HepG2 (cell line): Measurements from ENCODE around the gene NT5DC2. TPM values are rescaled to one million over a fixed set of nuclear protein-coding genes. Genes with fewer than 3 reads are reported as not detected.
A peak's percentile ranks its signal among the peaks of the same experiment; 100 is the strongest.

Experiments used
- ATF7 ChIP-seq, 2 experiments: fragments of 450-650 bp in 1 of 2; sonication (generic) in 1 of 2; formaldehyde crosslinking in 1 of 2; IDR thresholded peaks; 2 replicates each; pipeline versions ENCODE4 v1.4.0 to v1.6.1; 2016 to 2020; ENCODE audit warnings: antibody characterized with exemption in 1 of 2, mild to moderate bottlenecking in 1 of 2, missing genetic modification reagents in 1 of 2
- ATM ChIP-seq: fragments of 450-650 bp; IDR thresholded peaks from 2 replicates; pipeline ENCODE4 v1.7.1; 2017; ENCODE audit warnings: mild to moderate bottlenecking, borderline replicate concordance
- CEBPZ ChIP-seq: IDR thresholded peaks from 2 replicates; pipeline ENCODE4 v1.6.1; 2012; ENCODE audit warnings: low read length, improper control_type of control experiment
- CREB1 ChIP-seq, 2 experiments: fragments of 450-650 bp in 1 of 2; IDR thresholded peaks; 2 replicates each; pipeline ENCODE4 v1.6.1; 2016 to 2017; ENCODE audit warnings: control low read depth in 1 of 2, mild to moderate bottlenecking in 1 of 2, missing compliant biosample characterization in 1 of 2, missing genetic modification characterization in 1 of 2
- E2F1 ChIP-seq: sonication (generic); formaldehyde crosslinking; IDR thresholded peaks from 2 replicates; pipeline ENCODE4 v1.5.0; 2020; ENCODE audit warnings: missing genetic modification reagents
- HCFC1 ChIP-seq: fragments of 150-350 bp; IDR thresholded peaks from 2 replicates; pipeline ENCODE4 v1.6.1; 2014; ENCODE audit warnings: low read depth, low read length
- HES4 ChIP-seq: sonication (generic); formaldehyde crosslinking; IDR thresholded peaks from 2 replicates; pipeline ENCODE4 v1.9.0; 2021; ENCODE audit warnings: mild to moderate bottlenecking, missing genetic modification reagents, borderline replicate concordance
- HMGA1 ChIP-seq: sonication (generic); formaldehyde crosslinking; conservative IDR thresholded peaks from 2 replicates; pipeline ENCODE4 v1.4.0; 2020; ENCODE audit warnings: missing genetic modification reagents
- HNRNPK ChIP-seq: fragments of 200-400 bp; formaldehyde crosslinking; IDR thresholded peaks from 2 replicates; pipeline ENCODE4 v1.6.1; 2018; ENCODE audit warnings: low read length, low read depth, moderate library complexity, mild to moderate bottlenecking; ENCODE audit not compliant: poor library complexity, severe bottlenecking
- MBD4 ChIP-seq: IDR thresholded peaks from 2 replicates; pipeline ENCODE4 v1.6.1; 2012; ENCODE audit warnings: low read length, inconsistent platforms, borderline replicate concordance
- MYC ChIP-seq: sonication (generic); formaldehyde crosslinking; IDR thresholded peaks from 2 replicates; pipeline ENCODE4 v1.9.0; 2021; ENCODE audit warnings: missing genetic modification reagents, borderline replicate concordance
- NCOR1 ChIP-seq: fragments of 200-600 bp; sonication (generic); IDR thresholded peaks from 2 replicates; pipeline ENCODE4 v1.7.0; 2017; ENCODE audit warnings: antibody characterized with exemption, low read length, borderline replicate concordance
- SPEN ChIP-seq: sonication (generic); formaldehyde crosslinking; IDR thresholded peaks from 2 replicates; pipeline ENCODE4 v1.5.1; 2020; ENCODE audit warnings: low read depth, mild to moderate bottlenecking, missing genetic modification reagents
- ZFP62 ChIP-seq: sonication (generic); formaldehyde crosslinking; IDR thresholded peaks from 2 replicates; pipeline ENCODE4 v1.4.0; 2020; ENCODE audit warnings: missing genetic modification reagents
- ZKSCAN1 ChIP-seq: fragments of 150-350 bp; IDR thresholded peaks from 2 replicates; pipeline ENCODE4 v1.6.1; 2014; ENCODE audit warnings: low read length
- ZNF160 ChIP-seq: sonication (generic); formaldehyde crosslinking; IDR thresholded peaks from 2 replicates; pipeline ENCODE4 v1.8.0; 2022; ENCODE audit warnings: mild to moderate bottlenecking, inconsistent platforms, missing genetic modification reagents
- ZNF18 ChIP-seq: sonication (generic); formaldehyde crosslinking; IDR thresholded peaks from 2 replicates; pipeline ENCODE4 v1.8.0; 2022; ENCODE audit warnings: mild to moderate bottlenecking, missing genetic modification reagents; ENCODE audit not compliant: insufficient replicate concordance
- ZNF20 ChIP-seq: sonication (generic); formaldehyde crosslinking; IDR thresholded peaks from 2 replicates; pipeline ENCODE4 v1.4.0; 2020; ENCODE audit warnings: mild to moderate bottlenecking, moderate library complexity, missing genetic modification reagents
- ZNF264 ChIP-seq: sonication (generic); formaldehyde crosslinking; IDR thresholded peaks from 2 replicates; pipeline ENCODE4 v1.4.0; 2020; ENCODE audit warnings: missing genetic modification reagents
- ZNF333 ChIP-seq: sonication (generic); formaldehyde crosslinking; IDR thresholded peaks from 2 replicates; pipeline ENCODE4 v1.4.0; 2020; ENCODE audit warnings: mild to moderate bottlenecking, missing genetic modification reagents, borderline replicate concordance
- ZNF580 ChIP-seq: IDR thresholded peaks from 2 replicates; pipeline ENCODE4 v1.6.1; 2016; ENCODE audit warnings: low read depth, borderline replicate concordance
- ZNF672 ChIP-seq: sonication (generic); formaldehyde crosslinking; IDR thresholded peaks from 2 replicates; pipeline ENCODE4 v1.8.1; 2022; ENCODE audit warnings: missing genetic modification reagents
- ZNF878 ChIP-seq: sonication (generic); formaldehyde crosslinking; IDR thresholded peaks from 2 replicates; pipeline ENCODE4 v1.8.1; 2023; ENCODE audit warnings: mild to moderate bottlenecking, missing genetic modification reagents, moderate library complexity
- polyA plus RNA-seq, 8 experiments: library from polyadenylated mRNA; depleted of rRNA in 3 of 8; stranded (reverse) in 7 of 8; unstranded in 1 of 8; fragments of >200 nt; fragmentation: Illumina TruSeq in 4 of 8; extraction: Trizol in 4 of 8; gene quantifications; 2 replicates each; pipeline versions ENCODE4 v1.2.1 to v1.2.3, GENCODE V29; 2011 to 2016; ENCODE audit warnings: low read depth in 4 of 8, missing spikeins in 1 of 8, mixed read lengths in 1 of 8; ENCODE audit not compliant: insufficient read depth in 1 of 8
- total RNA-seq, 5 experiments: library from RNA; depleted of rRNA; stranded (reverse); fragments of >200 nt; fragmentation: Illumina TruSeq; extraction: Trizol; gene quantifications; 2 replicates each; pipeline ENCODE4 v1.2.3, GENCODE V29; 2016; ENCODE audit warnings: low read depth in 1 of 5

NT5DC2 gene
- total and polyA plus RNA-seq, 2 of the 13 experiments (the other 11 are each of a cell fraction or from before 2014, with no cell fraction given), result 131 to 240 TPM

GRCh38 chr3:52534281-52535183, 875 bp upstream of the NT5DC2 start (continued):
- TF ChIP-seq ZNF18 (CRISPR knock-in tag) (peak; percentile 50), CREB1 (IDR thresholded peaks at IDR 0.05) (no peak), CREB1 (CRISPR knock-in tag; IDR thresholded peaks at IDR 0.05) (no peak), SPEN (CRISPR knock-in tag) (no peak; the same call in 1 of the 2 replicates), ZNF580 (0 out of 2 replicates have a peak, but pooled peaks have one; percentile 42), ZKSCAN1 (no peak), CEBPZ (no peak), ZNF333 (no peak; the same call in 1 of the 2 replicates), ZNF20 (CRISPR knock-in tag) (no peak), ZNF672 (CRISPR knock-in tag) (no peak), ATM (no peak), NCOR1 (no peak), ATF7 (IDR thresholded peaks at IDR 0.05) (no peak), ATF7 (CRISPR knock-in tag; IDR thresholded peaks at IDR 0.05) (no peak), HNRNPK (peak; percentile 4), MBD4 (no peak), ZNF878 (no peak), ZNF160 (CRISPR knock-in tag) (no peak), ZFP62 (no peak), E2F1 (CRISPR knock-in tag) (no peak), MYC (CRISPR knock-in tag) (peak; percentile 66; the same call in 1 of the 2 replicates), HCFC1 (no peak), HMGA1 (CRISPR knock-in tag) (no peak), HES4 (CRISPR knock-in tag) (0 out of 2 replicates have a peak, but pooled peaks have one; percentile 51), ZNF264 (no peak)
